ENCODE measurements around the gene FYCO1. TPM values are rescaled to one million over a fixed set of nuclear protein-coding genes. Genes with fewer than 3 reads are reported as not detected.

The FYCO1 gene
- total RNA-seq, 1 donor from 2014 or later = 31.8 TPM

GRCh38 chr3:45964139-45964538, 31.5 kb downstream of the FYCO1 start:
- TF ChIP-seq, protein P1, sequence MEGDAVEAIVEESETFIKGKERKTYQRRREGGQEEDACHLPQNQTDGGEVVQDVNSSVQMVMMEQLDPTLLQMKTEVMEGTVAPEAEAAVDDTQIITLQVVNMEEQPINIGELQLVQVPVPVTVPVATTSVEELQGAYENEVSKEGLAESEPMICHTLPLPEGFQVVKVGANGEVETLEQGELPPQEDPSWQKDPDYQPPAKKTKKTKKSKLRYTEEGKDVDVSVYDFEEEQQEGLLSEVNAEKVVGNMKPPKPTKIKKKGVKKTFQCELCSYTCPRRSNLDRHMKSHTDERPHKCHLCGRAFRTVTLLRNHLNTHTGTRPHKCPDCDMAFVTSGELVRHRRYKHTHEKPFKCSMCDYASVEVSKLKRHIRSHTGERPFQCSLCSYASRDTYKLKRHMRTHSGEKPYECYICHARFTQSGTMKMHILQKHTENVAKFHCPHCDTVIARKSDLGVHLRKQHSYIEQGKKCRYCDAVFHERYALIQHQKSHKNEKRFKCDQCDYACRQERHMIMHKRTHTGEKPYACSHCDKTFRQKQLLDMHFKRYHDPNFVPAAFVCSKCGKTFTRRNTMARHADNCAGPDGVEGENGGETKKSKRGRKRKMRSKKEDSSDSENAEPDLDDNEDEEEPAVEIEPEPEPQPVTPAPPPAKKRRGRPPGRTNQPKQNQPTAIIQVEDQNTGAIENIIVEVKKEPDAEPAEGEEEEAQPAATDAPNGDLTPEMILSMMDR (IDR thresholded peaks at IDR 0.05) = no peak
- Mint-ChIP-seq H3K9me3 (ENCODE audit: unreplicated experiment) (peaks cover 4% of the 10 kb centered on the region), H3K4me3 (ENCODE audit: unreplicated experiment) (no peak overlapping the region), H3K27me3 (ENCODE audit: unreplicated experiment) (no peaks in the 10 kb centered on the region), H3K36me3 (ENCODE audit: unreplicated experiment) (peaks cover 52% of the 10 kb centered on the region), H3K27ac (ENCODE audit: unreplicated experiment) (no peak overlapping the region), H3K4me1 (ENCODE audit: unreplicated experiment) (no peaks in the 10 kb centered on the region)
- no peak for DNase-seq (ENCODE audit: extremely low spot score, unreplicated experiment)

- Mint-ChIP-seq H3K9me3 (ENCODE audit: unreplicated experiment) (peaks cover 4% of the 10 kb centered on the region), H3K27ac (ENCODE audit: unreplicated experiment) (no peak overlapping the region), H3K36me3 (ENCODE audit: unreplicated experiment) (peaks cover 51% of the 10 kb centered on the region), H3K4me3 (ENCODE audit: unreplicated experiment) (no peak overlapping the region), H3K27me3 (ENCODE audit: unreplicated experiment) (no peaks in the 10 kb centered on the region), H3K4me1 (ENCODE audit: unreplicated experiment) (no peaks in the 10 kb centered on the region)
- DNase-seq (ENCODE audit: extremely low spot score, unreplicated experiment) = no peak
- TF ChIP-seq, protein P1 (IDR thresholded peaks at IDR 0.05) = no peak
Measured at GRCh38 chr3:45962033-45962432, 33.6 kb downstream of the FYCO1 start.

DNA sequence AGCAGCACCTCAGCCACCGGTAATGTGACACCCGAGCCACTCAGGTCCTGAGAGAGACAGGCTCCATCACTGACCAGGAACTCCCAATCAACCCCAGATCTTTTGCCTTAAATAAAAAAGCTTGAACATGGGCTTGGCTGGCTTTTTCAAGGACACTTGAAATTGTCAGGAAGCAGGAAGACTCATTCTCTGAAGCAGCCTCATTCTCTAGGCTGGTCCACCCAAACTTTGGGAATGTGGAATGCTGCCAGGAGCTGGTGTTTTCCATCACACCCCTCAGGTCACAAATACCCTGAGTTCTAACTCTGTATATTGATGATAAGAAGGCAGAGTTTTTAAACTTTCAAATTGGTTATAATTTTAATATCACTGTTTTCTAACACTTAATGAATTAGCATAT, 35.3 kb downstream of the FYCO1 start:
- Mint-ChIP-seq H3K27ac (ENCODE audit: unreplicated experiment) (no peak overlapping the region), H3K27me3 (ENCODE audit: unreplicated experiment) (no peaks in the 10 kb centered on the region), H3K4me1 (ENCODE audit: unreplicated experiment) (peaks cover 4% of the 10 kb centered on the region), H3K9me3 (ENCODE audit: unreplicated experiment) (peaks cover 4% of the 10 kb centered on the region), H3K36me3 (ENCODE audit: unreplicated experiment) (peaks cover 58% of the 10 kb centered on the region), H3K4me3 (ENCODE audit: unreplicated experiment) (no peak overlapping the region)
- TF ChIP-seq, protein P1 (IDR thresholded peaks at IDR 0.05) = no peak
- DNase-seq (ENCODE audit: extremely low spot score, unreplicated experiment) = no peak

- Mint-ChIP-seq H3K27ac (ENCODE audit: unreplicated experiment) (no peak overlapping the region), H3K36me3 (ENCODE audit: unreplicated experiment) (peaks cover 64% of the 10 kb centered on the region), H3K4me1 (ENCODE audit: unreplicated experiment) (peaks cover 4% of the 10 kb centered on the region), H3K9me3 (ENCODE audit: unreplicated experiment) (peaks cover 4% of the 10 kb centered on the region), H3K27me3 (ENCODE audit: unreplicated experiment) (no peaks in the 10 kb centered on the region), H3K4me3 (ENCODE audit: unreplicated experiment) (no peak overlapping the region)
- TF ChIP-seq, protein P1 (IDR thresholded peaks at IDR 0.05) = no peak
- no peak for DNase-seq (ENCODE audit: extremely low spot score, unreplicated experiment)
Measured at GRCh38 chr3:45959201-45959600, 36.4 kb downstream of the FYCO1 start.

DNA sequence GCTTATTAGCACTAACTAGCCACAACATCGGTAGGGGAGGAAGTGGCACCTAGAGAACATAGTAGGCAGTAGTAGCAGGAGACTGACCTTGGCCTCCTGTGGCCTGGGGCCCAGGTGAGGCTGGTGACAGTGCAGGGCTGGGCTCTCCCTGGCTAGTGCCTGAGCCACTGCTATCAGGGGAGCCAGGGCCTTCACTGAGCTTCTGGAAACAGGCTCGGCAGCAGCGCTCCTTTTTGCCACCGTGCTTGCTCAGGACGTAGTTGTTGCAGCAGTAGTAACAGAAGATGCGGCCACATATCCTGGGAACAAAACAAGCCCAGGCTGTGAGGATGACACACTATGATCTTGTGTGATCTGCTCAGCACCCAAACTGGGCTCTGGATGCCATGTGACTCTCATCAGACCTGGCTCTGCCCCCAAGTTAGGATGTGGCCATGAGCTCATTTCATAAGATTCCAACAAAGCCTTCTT, 37.3 kb downstream of the FYCO1 start:
- H3K4me1 Mint-ChIP-seq (ENCODE audit: unreplicated experiment) = peaks cover 4% of the 10 kb centered on the region
- peaks cover 64% of the 10 kb centered on the region for H3K36me3 Mint-ChIP-seq (ENCODE audit: unreplicated experiment)
- peaks cover 4% of the 10 kb centered on the region for H3K9me3 Mint-ChIP-seq (ENCODE audit: unreplicated experiment)
- DNase-seq (ENCODE audit: extremely low spot score, unreplicated experiment) = no peak
- TF ChIP-seq, protein P1 (IDR thresholded peaks at IDR 0.05) = no peak
- no peaks in the 10 kb centered on the region for H3K27me3 Mint-ChIP-seq (ENCODE audit: unreplicated experiment)
- no peak overlapping the region for H3K4me3 Mint-ChIP-seq (ENCODE audit: unreplicated experiment)
- H3K27ac Mint-ChIP-seq (ENCODE audit: unreplicated experiment) = no peak overlapping the region
